H1 (cell line): ENCODE measurements around the gene CEP290. TPM values are rescaled to one million over a fixed set of nuclear protein-coding genes. Genes with fewer than 3 reads are reported as not detected.

ENCODE experiments used
- USF2 ChIP-seq: IDR thresholded peaks from 2 replicates; pipeline ENCODE4 v1.6.1; 2011; ENCODE audit warnings: low read length, improper control_type of control experiment
- ZNF274 ChIP-seq: IDR thresholded peaks from 2 replicates; pipeline ENCODE4 v1.7.0; 2012; ENCODE audit warnings: low read length, borderline replicate concordance; ENCODE audit errors: extremely low read depth
- polyA plus RNA-seq, 7 experiments: library from polyadenylated mRNA; depleted of rRNA in 3 of 7; stranded (reverse) in 5 of 7; unstranded in 2 of 7; fragments of >200 nt in 5 of 7; fragments of 200-250 nt in 2 of 7; gene quantifications; 1 replicate in 5 of 7; 2 replicates in 1 of 7; 4 replicates in 1 of 7; pipeline versions ENCODE4 v1.2.1 to v1.2.3, GENCODE V29; 2011 to 2013; ENCODE audit warnings: missing spikeins in 2 of 7, mixed read lengths in 2 of 7
- total RNA-seq: library from RNA; stranded (reverse); fragmentation: NEBNext Ultra II Directional; extraction: Animal tissue kit (Norgen Biotek cat#: 25700); gene quantifications from 2 replicates; pipeline ENCODE4 v1.2.1, GENCODE V29; 2021

Gene CEP290
- total and polyA plus RNA-seq, 2 of the 8 experiments (the other 6 are each of a cell fraction or from before 2014, with no cell fraction given) = 2.1 to 5.9 TPM

GRCh38 chr12:88145567-88146505, 3.9 kb upstream of the CEP290 start (continued):
- TF ChIP-seq USF2 (no peak), ZNF274 (no peak)
